GM19043 (cell line): ENCODE data around the gene GNAZ.

Experiments used
- ATAC-seq: cut with Tn5 transposase; IDR thresholded peaks from one replicate; pipeline ENCODE4 v1.9.1; 2021; ENCODE audit warnings: low read depth; ENCODE audit not compliant: unreplicated experiment

GNAZ gene

DNA sequence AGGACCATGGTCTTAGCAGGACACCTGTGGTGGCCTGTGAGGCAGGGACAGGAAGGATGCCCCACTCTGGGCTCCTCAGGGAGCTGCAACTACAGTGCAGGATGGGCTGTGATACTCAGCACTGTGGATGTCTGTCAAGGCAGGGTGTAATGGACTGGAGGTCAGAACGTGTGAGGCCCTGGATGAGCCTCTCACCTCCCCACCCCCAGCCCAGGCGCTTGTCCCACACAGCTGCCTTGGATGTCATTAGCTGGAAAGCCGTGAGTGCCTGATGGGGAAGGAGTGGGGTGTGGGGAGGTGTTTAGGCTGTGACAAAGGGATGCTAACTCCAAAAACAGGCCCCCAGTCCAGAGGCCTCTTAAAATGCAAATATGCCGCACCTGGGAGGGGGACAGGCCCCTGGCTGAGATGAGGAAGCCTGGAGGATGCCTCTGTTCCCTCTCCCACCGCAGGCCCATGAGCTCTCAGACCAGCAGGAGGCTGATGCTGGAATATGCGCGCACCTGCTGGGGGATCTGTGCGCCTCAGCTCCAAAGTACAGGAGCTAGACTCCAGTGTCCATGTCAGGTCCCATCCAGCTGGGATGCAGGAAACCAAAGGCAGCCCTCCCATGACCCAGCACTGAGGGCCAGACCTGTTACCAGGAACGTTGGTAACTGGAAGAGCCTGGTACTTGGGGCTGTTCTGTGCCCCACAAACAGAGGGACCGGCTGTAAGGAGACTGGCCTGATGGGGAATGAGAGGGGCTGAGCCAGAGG lies 46.4 kb downstream of the GNAZ start:
- ATAC-seq: no peak

DNA sequence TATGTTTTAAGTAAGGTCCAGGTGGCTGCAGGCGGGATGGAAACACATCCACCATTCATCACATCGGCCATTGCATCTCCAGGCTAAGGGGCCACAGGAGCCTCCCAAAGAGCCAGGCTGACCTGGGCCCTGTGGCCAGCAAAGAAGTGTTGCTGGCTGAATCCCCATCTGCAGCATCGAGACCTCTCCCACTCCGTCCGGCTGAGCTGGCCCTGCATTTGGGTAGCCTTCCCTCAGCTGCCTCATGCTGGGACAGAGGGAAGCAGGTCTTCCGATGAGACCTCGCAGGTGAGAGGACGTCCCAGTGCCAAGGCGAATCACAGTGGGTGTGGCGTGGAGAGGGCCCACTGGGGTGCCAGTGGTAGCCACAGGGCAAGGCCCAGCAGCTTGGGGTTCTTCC lies 47.0 kb downstream of the GNAZ start:
- ATAC-seq: no peak

DNA sequence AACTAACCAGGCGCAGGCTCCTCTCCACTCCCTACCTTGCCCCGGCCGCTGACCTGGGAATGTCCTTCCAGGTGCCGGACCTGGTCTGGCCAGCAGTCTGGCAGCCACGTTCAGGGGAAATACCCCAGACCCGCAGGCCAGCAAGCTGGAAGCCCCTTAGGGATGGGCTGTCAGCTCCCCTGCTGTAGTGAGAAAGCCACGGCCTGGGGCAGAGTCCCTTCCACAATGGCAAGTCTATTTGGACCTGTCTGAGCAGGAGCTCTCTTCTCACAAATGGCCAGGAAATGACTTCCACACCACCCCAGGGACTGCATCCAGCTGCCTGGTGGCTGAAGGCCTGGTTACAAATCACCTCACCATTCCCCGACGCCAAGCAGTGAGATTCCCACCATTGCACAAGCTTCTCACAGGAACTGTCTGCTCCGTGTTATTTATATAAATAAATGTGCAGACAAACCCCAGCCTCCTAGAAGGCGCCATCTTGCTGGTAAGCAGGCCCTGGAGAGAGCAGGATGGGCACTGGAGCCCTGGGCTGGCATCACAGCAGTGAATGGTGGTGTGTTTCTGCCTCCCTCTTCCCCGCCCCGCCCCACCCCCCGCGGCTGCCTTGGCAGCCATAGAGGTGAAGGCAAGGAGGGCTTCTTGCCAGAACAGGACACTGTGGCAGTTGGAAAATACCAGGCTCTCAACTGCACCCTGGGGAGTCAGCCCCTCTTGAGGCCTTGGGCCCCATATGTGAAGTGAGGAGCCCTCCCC lies 47.8 kb downstream of the GNAZ start:
- ATAC-seq: no peak

DNA sequence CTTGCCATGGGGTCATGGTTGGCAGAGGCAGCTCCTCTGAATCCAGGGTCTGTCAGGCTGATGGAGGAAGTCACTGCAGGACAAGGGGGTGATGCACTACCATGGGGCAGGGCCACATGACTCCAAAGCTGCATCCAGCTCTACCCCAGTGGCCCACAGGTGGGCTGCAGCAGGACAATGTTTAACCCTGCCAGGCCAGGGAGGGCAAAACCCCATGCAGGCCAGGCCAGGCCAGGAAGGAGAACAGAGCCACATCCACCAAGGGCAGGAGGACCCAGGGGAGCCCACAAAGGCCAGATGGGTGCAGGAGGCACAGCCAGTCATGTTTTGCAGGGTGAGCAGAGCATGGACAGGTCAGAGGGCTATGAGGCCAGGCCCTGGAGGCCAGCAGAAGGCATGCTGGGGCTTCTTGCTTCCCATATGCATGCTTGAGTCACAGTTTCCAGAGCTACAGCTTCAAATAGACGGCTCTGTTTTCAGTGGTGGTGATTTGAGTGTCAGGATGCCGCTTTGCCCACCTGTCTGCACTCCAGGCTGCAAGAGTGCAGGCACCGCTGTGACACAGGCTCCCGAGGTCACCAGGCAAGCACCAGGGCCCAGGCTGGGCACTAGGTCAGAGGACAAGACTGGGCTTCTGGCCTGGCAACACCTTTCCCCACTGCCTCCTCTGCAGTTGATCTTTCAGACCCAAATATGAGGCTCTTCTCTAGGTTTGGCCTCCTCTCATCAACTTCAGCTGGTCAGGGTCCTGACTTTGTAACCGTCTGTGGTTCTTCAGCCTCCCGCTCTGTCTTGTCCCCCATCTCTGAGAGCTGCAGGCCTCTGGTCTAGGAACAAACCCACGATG lies 48.6 kb downstream of the GNAZ start:
- ATAC-seq: no peak

DNA sequence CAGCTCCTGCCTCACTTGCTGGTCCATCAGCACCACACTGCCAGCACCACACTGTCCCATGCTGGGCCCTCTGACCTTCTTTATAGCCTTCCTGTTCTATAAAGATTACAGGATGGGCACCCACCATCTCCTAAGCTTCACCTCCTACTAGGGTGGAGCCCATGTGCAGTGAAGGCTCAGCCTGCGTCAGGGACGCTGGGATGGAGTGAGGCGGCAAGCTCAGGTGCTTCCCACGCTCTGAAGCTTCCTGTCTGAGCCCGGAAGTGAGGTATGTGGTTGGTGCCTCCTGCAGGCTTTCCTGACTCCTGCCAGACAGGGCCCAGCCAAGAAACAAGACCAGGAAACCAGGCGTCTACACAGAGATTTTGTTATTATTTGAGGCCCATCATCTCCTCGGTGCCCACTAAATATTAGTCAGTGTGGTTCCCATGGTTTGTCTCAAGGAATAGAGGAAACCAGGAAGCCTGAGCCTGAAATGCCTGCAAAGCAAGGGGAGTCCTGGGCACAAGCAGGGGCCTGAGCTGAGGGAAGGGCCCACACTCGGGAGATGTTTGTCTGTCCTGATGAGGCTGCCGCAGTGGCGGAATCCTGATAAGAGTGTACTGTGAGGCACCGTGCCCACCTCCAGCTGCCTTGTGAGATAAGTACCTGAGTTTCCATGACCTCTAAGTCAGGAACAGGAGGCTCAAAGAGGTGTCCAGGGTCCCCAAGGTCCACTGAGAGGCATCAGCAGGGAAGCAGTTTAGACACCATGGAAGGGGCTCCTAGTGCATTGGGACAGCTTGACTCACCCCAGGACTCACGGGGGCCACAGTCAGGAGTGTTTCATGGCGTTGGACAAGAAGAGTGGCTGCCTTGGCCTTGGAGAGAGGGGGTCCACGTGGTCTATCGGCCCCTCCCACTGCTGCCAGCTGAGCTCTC lies 49.4 kb downstream of the GNAZ start:
- ATAC-seq: no peak

DNA sequence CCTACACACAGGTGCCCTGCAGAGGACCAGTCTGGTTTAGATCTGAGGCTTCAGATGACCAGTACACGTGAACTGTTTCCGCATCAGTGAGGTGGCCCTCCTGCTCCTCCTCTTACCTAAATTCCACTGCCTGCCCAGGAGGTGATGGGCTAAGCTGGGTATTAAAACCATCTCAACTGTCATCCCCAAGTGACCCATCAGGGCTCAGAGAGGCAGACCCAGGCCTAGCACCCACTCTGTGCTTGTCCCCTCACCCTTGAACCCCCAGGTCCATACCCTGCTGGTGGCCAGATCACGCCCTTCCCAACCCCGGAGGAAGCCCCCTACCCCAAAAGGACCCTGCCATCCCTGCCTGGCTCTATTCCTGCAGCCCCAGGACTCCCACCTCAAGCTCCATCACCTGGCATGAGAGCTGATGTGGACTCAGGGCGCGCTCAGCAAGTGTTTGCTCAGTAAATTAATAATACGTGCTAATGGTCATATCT lies 50.1 kb downstream of the GNAZ start:
- no peak for ATAC-seq

DNA sequence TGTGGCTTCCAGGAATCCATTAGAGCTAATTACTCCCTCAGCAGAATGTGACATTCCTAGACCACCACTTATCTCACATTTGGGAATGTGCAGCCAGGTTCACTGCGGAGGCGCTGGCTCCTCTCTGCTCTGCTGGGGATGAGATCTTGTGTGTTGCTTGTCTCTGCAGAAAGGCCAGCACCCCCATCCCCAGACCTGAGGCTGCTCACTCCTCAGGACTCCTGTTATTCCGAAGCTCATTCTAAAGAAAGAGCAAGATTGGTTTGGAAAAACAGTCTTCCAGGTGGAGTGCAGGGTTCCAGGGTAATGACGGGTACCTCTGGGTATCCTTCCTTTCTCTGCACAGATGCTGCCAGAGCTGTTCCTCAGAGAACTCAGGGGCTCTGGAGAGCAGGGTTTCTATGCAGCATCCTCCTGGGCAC lies 50.7 kb downstream of the GNAZ start:
- no peak for ATAC-seq

DNA sequence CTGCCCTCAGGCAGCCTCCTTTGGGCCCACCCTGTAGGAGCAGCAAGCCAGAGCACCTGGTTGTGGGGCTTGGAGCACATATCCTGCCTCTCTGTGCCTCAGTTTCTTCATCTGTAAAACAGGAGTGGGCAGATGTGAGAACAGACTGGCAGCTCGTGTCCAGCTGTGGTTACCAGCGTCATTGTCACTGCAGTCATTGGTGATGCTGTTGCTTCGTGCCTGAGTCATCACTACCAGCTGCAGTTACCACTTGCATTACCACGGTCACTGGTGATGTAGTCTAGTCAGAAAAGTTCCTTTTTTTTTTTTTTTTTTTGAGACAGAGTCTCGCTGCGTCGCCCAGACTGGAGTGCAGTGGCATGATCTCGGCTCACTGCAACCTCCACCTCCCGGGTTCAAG lies 51.1 kb downstream of the GNAZ start:
- no peak for ATAC-seq

DNA sequence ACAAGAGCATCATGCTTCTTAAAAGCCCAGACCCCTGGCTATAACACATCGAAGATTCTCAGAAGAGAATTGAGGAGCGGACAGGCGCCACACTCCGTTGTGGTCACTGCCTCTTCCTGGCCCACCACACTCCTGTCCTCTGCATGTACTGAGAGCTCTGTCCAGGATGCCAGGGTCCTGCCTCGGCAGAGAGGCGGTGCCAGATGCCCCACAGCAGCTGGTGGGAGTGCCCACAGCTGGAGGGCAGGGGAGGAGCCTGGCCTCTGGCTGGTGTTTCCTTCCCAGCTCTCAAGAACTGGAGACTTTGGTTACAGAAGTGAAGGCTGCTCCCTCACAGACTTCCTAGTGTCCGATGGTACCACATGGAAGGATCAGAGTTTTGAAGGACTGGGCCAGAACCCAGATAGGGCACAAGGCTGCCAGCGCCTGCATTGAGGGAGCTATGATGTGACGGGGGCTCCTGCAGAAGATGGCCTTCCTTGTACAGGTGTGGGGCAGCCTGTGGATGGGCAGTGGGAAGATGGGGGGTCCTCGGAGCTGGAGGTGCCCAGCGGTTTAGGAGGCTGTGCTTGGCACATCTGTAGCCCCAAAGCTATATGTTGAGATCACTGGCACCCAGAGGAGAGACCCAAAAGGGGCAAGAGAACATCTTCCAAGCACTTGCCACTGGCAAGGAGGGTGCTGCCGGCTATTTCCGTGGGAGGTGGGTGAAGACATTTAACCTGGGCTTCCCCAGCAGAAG lies 52.1 kb downstream of the GNAZ start:
- no peak for ATAC-seq

DNA sequence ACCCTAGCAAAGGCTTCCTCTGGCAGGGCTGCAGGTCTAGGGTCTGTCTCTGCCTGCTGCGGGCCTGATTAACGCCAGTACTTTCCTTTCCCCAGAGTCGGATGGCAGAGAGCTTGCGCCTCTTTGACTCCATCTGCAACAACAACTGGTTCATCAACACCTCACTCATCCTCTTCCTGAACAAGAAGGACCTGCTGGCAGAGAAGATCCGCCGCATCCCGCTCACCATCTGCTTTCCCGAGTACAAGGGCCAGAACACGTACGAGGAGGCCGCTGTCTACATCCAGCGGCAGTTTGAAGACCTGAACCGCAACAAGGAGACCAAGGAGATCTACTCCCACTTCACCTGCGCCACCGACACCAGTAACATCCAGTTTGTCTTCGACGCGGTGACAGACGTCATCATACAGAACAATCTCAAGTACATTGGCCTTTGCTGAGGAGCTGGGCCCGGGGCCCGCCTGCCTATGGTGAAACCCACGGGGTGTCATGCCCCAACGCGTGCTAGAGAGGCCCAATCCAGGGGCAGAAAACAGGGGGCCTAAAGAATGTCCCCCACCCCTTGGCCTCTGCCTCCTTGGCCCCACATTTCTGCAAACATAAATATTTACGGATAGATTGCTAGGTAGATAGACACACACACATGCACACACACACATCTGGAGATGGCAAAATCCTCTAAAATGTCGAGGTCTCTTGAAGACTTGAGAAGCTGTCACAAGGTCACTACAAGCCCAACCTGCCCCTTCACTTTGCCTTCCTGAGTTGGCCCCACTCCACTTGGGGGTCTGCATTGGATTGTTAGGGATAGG lies 52.9 kb downstream of the GNAZ start:
- no peak for ATAC-seq

DNA sequence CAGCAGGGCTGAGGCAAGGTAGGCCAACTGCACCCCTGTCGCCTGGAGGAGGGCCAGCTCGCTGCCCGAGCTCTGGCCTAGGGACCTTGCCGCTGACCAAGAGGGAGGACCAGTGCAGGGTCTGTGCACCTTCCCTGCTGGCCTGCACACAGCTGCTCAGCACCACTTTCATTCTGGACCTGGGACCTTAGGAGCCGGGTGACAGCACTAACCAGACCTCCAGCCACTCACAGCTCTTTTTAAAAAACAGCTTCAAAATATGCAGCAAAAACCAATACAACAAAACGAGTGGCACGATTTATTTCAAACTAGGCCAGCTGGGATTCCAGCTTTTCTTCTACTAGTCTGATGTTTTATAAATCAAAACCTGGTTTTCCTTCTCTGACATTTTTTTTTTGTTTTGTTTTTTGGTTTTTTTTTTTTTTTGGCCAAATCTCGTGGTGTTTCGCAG lies 53.5 kb downstream of the GNAZ start:
- ATAC-seq: no peak

DNA sequence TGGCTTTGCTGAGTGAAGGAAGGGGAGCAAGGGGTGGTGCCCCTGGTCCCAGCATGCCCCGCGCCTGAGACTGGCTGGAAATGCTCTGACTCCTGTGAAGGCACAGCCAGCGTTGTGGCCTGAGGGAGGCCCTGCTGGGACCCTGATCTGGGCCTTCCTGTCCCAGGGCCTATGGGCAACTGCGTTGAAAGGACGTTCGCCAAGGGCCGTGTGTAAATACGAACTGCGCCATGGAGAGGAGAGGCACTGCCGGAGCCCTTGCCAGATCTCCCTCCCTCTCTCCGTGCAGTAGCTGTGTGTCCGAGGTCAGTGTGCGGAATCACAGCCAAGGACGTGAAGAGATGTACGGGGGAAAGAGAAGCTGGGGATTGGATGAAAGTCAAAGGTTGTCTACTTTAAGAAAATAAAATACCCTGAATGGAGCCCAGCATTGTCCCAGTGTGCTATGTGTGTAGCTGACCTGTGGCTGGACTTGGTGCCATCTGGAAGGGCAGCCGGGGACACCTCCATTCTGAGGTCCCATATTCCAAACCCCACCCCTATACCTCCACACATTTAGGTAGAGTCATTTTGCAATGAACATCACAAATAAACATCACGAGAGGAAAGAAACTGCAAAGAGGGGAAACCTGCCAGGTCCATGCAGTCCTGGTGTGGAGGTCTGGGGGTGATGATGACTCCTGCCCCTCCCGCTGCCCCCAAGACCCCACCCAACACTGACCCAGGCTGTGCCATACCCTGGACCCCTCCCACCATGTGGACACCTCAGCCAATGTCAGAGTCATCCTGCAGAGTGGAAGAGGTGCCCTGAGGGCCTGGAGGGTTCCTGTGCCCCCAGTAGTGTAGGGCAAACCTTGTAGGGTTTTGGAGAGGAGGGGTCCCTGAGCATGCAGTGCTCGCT lies 54.5 kb downstream of the GNAZ start:
- ATAC-seq: no peak

DNA sequence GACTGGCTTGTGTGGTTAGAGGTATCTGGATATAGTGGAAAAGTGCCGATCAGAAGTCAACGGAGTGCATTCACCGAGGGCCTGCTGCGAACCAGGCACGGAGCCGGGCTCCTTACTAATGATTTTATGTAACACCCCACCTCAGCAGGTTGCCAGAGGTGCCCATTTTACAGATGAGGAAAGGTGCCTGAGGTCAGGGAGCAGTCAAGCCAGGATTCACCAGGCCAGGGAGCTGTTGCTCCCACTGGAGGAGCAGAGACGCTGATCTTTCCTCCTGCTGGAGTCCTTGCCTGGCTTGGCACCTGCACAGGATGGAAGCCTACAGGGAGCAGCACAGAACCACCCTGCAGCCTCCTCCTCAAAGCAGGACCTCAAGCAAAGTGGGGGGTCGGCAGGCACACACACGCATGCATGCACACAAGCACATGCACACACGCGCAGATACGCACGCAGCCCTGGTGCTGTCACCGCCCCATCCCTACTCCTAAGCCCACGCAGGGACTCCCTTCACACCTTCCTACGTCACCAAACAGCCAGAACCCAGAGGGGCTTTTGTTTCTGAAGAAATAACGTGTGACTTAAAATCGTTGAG lies 55.3 kb downstream of the GNAZ start:
- no peak for ATAC-seq

DNA sequence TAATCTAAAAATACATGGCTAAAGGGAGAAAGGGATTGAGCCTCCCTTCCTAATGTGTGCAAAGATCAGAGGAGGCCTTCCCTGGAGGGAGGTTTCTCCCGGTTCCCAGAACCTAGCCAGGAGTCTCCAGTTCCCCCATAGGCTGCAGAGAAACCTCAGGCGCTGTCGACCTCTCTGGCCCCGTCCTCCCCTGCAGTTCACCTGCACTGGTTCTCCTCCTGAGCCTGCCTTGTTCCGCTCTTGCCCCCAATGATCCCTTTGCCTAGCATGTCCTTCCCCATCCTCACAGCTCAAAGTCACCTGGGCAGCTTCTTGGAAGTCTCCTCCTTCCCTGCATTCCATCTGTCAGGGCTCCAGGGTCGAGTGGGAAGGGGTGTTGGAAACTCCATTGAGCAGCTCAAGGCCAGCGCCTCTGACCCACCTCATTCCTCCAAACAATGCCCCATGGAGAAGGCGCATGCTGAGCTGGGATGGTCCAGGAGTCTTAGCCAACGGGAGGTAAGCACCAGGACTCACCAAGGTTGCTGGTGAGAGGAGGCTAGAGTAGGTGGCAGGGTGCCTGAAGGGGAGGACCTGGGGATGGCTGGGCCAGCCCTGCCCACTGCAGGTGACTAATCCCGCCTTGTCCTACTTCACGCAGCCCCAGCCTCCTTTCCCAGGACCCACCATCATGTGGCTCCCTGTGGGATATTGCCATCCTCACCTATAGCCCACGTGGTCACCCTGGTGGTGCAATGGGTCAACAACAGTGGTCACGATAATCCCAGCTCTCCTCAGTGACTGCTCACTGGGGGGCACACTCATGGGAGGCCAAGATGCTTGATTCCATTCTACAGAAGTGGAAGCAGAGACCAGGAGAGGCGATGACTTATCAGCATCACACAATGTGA lies 56.1 kb downstream of the GNAZ start:
- no peak for ATAC-seq

DNA sequence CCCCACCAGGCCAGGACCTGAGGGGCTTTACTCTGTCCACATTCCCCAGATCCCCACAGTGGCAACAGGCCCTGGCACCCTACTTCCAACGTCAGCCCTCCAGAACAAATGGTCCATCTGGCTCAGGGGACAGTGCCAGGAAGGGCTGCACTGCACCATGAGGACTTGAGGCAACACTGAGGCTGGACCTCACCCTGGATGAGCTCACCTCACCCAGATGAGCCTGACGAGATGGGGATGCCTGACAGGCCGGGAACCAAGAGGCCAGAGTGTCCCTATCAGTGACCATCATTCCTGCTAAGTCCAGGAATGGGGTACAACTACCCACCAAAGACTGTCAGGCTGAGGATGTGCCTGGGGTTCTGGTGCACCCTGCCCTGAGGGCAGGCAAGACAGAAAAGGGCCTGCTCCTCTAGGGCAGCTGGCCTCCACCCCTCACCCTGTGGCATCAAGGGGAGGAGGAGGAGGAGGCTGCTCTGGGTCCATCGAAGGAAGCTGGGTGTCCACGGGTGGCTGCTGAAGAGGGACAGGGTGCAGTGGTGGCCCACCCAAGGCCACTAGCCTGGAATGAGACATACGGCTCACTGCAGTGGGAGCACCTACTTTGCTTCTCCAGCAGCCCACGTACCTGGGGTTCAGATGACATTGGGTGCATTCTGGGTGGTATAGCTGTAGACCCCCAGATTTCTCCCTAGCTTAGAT lies 56.9 kb downstream of the GNAZ start:
- no peak for ATAC-seq

DNA sequence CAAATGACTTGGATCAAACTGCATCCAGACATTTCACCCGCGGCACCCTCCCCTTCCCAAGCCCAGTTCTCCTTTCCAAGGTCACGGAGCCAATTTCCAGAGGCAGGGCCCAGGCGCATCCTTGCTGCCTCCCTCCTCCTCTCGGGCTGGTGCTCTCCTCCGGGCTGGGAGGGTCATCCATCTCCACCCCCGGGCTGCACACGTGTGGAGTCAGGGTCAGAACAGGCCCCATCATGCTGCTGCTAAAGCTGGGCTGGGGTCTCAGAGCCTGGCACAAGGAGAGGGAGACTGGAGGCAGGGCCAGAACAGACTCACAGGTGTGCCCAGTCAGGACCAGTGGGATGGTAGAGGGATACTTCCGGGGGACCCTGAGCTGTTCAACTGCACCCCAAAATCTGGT lies 57.5 kb downstream of the GNAZ start:
- no peak for ATAC-seq
